Measurements from ENCODE around the gene TCP11L2.

Gene TCP11L2

GRCh38 chr12:106302401-106303201 is at the start of gene TCP11L2:
TSS of gene TCP11L2 (plus strand) at chr12:106302733. CDS start at chr12:106311076, 8,343 bp downstream.
- no peak for TF ChIP-seq CTCF (IDR thresholded peaks at IDR 0.05)

- TF ChIP-seq CTCF (IDR thresholded peaks at IDR 0.05): no peak
Observed at GRCh38 chr12:106254724-106255123, 47.8 kb upstream of the TCP11L2 start.

- TF ChIP-seq CTCF (IDR thresholded peaks at IDR 0.05): no peak
Observed at GRCh38 chr12:106255493-106255892, 47.0 kb upstream of the TCP11L2 start.

- TF ChIP-seq CTCF (IDR thresholded peaks at IDR 0.05): no peak
Observed at GRCh38 chr12:106255952-106256351, 46.6 kb upstream of the TCP11L2 start.

- TF ChIP-seq CTCF (IDR thresholded peaks at IDR 0.05): no peak
Observed at GRCh38 chr12:106256524-106256923, 46.0 kb upstream of the TCP11L2 start.

GRCh38 chr12:106258226-106258625 is 44.3 kb upstream of the TCP11L2 start:
- no peak for TF ChIP-seq CTCF (IDR thresholded peaks at IDR 0.05)

- no peak for TF ChIP-seq CTCF (IDR thresholded peaks at IDR 0.05)
Observed at GRCh38 chr12:106258935-106259334, 43.6 kb upstream of the TCP11L2 start.
